HTERT RPE-1 (cell line): ENCODE data around the gene TALDO1.

ENCODE experiments used
- in situ Hi-C: fragments of 300-500 bp; cut with MboI; formaldehyde crosslinking; loops from 4 replicates; pipeline ENCODE4 v1.14.3; 2020; ENCODE audit warnings: low sequenced_read_pairs

Gene TALDO1

DNA sequence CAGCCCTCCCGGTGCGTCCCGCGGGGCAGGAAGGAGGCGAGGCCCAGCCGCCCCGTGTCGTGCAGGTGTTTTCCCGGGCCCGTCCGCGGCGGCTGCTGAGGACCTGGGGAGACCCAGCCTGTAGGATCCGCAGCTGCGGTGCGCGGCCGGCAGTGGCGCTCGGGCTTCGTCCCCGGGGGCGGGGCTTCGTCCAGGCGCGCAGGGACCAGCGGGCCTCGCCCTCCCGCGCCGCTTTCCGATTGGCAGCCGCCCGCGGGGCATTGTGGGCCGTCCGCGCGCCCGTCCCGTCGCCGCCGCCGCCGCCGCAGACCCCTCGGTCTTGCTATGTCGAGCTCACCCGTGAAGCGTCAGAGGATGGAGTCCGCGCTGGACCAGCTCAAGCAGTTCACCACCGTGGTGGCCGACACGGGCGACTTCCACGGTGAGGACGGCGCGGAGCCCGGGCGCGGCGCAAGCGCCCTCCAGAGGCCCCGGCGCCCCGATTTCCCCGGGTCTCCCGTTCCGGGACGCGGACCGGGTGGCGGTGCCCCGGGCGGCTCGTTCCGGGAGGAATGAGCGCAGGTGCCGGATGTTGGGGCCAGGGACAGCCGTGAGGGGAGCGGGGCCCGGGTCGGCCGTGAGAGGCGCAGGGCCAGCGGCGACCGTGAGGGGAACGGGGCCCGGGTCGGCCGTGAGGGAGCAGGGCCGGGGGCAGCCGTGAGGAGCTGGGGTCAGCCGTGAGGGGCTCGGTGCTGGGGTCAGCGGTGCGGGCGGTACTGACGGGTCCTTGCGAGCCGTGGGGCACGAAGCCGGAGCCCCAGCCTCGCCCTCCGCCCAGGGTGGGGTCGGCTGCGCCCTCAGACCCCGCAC lies at the start of gene TALDO1:
Gene TALDO1 (plus strand): TSS at position 307 of the 849 bp plus-strand sequence. CDS start 18 bp downstream, at position 325.
- in situ Hi-C loops = no loop called here

DNA sequence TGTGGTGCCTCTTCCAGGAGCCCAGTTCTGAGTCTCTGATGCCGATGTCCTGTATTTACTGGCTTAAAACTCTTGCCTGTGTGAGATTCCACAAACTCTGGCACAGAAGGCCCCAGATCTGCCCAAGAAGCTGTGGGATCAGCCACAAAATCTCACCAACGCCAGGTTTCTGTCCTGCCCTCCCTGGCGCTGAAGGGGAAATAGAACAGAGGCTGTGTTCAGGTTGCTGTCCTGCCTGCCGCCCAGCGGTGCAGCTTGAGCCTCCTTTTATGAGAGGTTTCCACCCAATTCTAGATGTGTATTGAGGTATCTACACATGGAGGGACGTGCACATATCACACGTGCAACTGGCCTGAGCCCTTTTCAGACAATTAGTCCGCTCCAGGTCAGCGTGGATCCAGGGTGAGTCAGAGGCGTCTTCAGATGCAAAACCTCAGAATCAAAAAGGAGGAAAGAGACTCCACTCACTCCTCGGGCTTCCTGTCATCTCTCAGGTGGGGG lies 49.4 kb upstream of the TALDO1 start:
- in situ Hi-C loops = no loop called here

DNA sequence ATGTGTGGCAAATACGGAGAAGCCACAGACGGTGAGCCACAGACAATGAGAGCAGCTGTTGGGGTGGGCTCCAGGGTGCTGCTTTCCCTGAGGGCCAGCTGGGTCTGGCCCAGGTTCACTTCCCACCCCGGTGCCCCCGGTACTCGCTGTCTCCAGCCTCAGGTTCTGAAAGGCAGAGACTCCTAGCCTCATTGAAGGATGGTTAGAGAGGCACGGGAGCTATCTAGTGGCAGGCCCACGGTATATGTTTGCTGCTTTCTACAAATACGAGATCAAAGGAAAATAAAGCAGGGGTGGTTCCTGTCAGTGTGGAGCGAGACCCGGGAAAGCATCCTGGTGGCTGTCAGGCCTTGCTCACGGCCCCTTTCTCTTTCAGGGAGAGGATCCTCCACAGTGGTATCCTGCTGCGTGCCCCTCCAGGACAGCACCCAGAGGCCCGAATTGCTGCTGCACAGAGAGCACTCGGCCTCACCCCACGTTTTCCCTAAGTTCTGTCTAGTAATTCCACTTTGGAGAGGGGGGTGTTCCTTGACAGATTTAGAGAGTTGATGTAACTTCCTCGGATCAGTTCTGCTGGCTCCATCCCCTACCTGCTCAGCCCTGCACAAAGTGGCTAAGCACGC lies 48.7 kb upstream of the TALDO1 start:
- in situ Hi-C loops = no loop called here

DNA sequence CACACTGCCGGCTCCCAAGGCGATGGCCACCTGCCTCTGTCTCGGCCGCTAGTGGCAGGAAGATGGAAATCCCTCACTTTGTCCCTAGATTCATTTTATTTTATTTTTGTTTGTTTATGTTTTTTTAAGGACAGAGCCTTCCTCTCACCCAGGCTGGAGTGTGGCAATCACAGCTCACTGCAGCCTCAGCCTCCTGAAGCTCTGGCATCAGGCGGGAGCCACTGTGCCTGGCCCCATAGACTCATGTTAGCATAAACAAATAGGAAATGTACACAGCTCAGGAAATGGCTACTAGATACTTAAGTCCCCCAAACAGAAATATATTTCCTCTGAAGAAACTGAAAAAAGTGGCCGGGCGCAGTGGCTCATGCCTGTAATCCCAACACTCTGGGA lies 48.2 kb upstream of the TALDO1 start:
- in situ Hi-C loops = no loop called here

DNA sequence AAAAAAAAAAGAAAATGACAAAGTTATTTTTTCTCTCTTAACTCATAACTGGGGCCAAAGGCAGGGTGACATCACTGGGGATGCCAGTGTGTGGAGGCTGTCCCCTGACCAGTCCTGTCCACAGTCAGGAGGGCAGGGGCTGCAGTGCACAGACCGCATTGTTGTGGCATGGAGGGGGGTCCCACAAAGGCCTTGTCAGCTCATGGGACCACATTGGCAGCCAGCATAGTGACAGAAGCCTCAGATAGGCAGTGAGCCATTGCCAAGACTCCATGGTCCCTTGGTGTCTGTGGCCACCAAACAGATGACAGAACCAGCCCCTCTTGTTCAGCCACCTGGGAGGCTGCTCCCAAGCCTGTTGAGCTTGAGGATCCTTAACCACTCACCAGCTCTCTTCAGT lies 47.5 kb upstream of the TALDO1 start:
- in situ Hi-C loops = no loop called here

DNA sequence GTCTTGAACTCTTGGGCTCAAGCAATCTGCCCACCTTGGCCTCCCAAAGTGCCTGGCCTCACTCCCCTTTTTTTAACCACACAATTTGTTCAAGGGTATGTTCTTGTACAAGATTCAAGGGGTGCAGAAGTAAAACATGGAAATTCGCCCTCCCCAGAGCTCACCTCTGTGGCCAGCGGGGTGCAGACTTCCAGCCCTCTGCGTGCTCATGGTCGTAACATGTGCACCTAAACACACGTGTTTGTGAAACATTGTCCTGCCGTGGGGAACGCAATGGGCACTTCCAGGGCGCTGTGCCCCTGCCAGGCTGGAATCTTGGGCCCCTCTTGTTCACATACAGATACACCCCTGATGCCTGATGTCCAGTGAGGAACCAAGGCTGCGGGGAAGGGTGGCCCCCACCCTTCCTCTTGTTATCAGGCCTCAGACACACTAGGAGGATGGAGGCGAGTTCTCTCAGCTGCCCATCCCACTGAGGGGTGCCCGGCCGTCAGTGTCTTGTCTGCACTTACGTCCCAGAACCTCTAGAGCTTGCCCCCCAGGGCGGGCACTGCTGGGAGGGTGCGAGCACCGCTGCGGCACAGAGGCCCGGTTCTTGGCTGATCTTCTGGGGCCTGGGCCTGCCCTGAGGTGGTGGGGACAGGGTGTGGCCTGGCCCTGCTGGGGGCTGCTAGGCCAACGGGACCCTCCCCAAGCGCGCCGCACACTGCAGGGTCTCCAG lies 45.4 kb upstream of the TALDO1 start:
- in situ Hi-C loops = no loop called here

DNA sequence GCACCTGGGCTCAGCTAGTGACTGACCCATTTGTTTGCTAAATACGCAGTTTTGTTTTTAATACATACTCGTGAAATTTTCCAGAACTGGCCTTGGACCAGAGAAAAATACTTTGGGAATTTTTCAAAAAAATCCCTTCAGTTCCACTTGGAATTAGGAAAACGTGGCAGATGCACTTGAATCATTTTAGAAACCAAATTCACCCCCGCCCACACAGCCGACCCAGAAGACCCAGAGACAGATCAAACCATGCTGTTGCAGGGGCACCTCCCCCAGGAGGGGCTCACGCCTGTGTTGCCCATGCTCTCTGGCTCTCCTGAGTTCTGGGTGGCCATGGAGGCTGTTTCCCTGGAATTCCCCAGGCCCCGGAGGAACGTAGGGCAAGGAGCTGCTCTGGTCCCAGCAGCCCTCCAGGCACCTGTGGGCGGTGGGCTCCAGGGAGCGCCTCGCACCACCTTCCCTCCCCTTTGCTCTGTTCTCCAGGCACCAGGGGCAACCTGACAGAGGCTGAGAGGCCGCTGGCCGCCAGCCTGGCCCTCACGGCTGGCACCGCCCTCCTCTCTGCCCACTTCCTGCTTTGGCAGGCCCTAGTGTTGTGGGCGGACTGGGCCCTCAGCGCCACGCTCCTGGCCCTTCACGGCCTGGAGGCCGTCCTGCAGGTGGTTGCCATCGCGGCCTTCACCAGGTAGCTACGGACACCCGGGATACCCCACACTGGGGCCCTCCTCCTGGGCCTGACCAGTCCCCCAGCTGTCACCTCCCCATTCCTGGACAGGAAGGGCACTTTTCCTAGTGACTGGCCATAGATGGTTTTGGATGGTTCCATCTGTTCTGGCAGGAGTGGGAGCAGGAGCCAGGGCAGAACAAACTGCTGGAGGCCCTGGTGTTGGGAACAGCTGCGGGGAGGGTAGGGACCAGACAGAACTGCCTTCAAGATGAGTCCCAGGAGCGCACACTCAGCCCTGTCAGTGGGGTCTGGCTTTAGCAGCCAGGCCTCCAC lies 44.5 kb upstream of the TALDO1 start:
- in situ Hi-C loops = no loop called here

DNA sequence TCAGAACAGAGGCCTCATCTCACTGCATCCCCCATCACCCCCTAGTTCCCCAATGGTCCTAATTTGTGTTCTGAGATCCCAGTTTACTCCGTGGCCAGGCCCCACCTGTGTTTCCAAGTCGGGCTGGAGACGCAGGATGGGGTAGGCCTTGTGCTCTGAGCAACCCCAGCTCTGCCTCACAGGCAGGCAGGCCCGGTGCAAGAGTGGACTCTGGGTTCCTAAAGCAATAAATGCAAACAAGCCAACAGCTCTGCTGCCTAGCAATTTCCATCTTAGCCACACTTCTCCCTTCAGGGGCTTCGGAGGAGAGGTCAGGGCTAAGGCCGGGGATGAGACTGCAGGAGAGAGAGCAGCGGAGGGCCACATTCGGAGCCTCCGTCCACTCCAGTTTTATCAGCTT lies 43.8 kb upstream of the TALDO1 start:
- in situ Hi-C loops = no loop called here

DNA sequence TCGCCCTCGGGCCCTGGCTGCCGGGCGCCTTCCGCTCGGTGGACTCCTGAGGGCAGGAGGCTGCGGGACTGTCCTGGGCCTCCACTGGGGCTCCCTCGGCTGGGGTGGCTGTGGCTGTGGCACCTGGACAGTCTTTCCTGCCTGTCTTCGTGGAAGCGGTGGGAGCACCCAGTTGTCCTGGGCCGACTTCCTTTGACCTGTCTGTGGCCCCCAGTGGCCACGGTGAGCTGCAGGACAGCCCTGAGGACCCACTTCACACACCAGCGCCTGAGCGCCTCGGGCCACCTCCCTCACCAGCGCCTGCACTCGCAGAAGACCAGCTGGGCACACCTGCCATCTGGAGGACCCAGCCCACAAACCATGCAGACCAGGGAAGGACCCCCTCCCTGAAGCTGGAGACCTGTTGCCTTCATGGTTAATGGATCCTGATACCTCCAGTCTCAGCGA lies 43.0 kb upstream of the TALDO1 start:
- in situ Hi-C loops = no loop called here

DNA sequence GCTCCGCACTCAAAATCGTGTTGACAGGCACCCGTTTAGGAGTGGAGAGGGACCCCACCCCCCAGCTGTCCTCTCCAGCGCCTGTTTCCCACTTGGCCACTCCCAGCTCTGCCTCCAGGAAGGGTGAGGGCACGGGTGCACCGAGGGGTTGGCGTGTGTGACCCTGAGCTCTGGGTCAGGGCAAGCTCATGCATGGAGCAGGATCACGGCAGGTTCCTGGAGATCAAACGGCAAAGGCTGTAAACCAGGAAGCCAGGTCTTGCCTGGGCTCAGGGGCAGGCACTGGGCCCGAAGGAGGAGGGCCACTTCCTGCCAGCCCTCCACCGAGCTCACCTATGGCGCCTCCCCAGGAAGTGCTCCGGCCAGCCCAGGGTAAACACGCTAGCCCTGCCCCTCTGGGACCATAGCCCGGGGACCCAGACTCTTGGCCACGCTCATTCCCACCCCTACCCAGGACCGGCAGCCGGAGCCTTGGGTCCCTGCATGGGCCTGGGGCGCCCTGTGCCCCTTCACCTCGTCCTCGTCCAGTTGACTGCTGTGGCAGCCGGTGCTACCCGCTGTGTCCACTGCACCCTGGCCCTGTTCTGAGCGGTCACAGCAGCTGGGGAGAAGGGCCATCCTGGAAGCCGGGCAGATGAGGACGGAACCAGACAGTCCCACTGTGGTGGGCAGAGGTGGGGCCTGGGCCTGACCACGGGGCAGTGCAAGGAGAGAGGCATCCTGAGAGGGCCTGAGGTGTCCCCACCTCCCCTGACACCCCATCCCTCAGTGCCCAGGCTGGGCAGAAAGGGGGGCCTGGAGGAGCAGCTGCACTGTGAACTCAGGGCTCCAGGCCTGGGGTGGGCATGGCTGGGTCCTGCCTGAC lies 42.3 kb upstream of the TALDO1 start:
- in situ Hi-C loops = no loop called here

DNA sequence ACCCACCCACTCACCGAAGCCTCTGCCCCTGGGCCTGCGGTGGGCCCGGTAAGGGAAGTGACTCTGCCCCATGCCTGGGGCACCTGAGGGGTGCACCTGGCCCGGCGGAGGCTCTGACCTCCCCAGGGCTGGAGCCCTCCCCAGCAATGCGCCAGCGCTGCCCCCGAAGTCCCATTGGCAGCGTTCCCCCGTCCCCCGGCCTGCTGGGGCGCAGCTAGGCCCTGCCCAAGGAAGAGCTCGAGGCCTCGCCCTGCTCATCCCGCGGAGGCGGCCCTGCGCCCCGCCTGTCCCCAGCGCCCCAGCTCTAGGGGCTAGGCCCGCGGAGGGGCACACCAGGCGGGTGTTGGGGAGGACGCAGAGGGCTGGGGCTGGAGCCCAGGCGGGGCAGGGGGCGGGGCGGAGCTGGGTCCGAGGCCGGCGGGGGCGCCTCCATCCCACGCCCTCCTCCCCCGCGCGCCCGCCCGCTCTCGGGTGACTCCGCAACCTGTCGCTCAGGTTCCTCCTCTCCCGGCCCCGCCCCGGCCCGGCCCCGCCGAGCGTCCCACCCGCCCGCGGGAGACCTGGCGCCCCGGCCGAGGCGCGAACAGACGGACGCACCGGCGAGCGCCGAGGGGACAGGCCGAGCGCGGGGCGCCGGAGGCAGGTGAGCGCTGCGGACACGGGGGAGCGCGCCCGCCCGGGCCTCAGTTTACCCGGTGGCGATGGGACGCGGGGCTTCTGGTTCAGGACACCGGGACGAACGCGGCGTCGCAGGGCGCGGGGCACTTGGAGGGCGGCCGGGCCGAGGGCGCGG lies 41.4 kb upstream of the TALDO1 start, which contains the start of gene EPS8L2:
Gene EPS8L2 (plus strand): TSS at position 586 of the 793 bp plus-strand sequence. CDS start 3,177 bp downstream, outside the sequence.
- in situ Hi-C loops = no loop called here

DNA sequence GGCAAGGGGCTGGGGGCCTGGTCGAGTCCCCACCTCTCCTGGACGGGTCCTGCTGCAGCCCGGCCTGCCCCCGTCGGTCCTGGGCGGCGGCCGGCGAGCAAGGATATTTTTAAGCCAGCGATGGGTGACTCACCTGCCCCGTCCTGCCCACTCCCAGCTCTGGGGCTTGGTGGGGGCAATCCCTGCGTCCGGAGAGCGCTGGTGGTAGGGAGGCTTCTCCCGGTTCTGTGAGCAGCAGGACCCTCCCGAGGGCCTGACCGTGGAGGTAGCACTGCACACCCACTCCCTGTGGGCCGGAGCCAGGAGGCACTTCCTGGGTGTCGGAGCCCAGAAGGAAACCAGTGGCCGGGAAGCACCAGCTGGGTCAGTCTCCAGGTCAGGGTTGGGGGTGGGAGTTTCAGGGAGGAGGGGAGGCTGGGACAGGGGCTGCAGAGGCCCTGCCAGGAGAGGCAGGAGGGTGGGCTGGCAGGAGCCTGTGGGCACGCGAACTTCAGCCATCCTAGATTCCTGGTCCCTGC lies 40.8 kb upstream of the TALDO1 start:
- in situ Hi-C loops = no loop called here

DNA sequence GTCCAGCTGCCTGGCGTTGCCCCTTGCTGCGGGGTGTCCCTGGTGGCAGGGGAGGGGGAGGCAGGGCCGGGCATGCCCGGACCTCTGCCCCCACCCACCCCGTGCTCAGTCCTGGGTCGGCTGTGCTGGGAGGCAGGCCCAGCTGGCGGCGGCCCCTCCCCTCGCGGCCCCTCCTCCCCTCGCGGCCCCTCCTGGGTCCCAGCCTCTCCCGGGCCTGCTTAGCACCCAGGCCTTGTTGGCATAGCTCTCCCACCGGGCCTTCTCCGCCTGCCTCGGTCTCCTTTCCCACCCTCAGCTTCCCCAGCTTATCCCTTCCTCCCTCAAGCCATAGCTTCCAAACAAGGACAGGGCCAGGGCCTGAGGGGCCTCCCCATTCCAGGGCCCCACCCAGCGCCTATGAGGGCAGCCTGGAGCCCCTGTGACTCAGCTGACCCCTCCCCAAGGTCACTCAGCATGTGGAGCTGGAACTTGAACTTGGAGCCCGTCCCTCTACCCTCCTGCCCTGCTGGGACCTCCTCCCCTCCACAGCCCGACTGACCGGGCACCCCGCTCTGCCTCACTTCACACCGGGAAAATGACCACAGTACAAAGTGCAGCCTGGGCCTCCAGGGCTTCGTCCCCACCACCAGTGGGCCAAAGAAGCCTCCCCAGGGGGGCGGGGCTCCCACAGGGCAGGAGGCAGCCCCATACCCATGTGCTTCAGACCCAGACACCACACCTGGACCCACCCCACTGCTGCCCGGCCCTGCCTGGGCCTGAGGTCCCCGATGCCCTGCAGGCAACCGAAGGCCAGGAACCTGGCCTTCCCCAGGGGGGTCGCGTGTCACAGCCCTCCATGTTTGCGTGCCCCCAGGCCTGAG lies 40.1 kb upstream of the TALDO1 start:
- in situ Hi-C loops = no loop called here

DNA sequence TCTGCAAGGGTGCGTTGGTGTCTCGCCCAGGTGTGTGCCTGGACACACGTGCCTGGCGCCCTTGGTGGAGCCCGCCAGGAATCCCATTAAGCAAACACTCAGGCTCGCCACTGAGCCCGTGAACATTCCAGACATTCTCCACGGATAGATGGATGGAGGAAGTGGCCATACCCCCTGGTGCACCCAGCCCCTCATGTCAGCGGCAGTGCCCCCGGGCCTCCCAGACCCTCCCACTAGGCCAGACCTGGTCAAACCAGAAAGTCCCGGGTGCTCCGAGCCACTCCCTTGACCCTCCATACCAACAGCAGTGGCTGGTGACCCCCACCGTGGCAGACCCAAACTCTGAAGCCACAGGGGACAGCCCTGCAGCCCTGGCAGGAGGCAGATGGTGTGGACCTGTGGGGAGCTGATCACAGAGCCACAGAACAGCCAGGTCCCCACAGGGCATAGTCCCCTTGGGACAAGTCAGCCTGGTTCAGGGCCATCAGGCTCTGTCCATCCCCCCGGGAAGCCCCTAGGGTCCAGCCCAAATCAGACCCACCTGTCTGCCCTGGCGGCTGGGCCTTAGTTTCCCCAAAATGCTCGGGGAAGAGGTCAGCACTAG lies 39.3 kb upstream of the TALDO1 start:
- in situ Hi-C loops = no loop called here

DNA sequence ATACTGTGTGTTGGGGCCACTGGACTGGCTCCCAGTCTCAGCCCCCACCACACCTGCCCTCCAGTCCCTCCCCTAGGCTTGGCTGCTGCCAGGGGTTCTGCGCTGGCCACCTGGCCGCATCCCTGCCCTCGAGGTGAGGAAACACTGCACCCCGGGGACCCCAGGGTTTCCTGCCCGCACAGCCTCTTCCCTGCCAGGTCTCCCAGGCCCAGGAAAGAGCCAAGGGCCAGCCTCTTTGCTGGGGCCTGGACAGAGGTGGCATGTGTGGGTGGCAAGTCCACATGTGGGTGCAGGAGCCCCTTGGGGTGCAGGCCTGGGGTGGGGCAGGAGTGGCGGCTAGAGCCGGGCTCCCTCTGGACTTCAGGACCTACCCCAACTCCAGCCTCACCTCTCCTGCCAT lies 38.8 kb upstream of the TALDO1 start:
- in situ Hi-C loops = no loop called here

DNA sequence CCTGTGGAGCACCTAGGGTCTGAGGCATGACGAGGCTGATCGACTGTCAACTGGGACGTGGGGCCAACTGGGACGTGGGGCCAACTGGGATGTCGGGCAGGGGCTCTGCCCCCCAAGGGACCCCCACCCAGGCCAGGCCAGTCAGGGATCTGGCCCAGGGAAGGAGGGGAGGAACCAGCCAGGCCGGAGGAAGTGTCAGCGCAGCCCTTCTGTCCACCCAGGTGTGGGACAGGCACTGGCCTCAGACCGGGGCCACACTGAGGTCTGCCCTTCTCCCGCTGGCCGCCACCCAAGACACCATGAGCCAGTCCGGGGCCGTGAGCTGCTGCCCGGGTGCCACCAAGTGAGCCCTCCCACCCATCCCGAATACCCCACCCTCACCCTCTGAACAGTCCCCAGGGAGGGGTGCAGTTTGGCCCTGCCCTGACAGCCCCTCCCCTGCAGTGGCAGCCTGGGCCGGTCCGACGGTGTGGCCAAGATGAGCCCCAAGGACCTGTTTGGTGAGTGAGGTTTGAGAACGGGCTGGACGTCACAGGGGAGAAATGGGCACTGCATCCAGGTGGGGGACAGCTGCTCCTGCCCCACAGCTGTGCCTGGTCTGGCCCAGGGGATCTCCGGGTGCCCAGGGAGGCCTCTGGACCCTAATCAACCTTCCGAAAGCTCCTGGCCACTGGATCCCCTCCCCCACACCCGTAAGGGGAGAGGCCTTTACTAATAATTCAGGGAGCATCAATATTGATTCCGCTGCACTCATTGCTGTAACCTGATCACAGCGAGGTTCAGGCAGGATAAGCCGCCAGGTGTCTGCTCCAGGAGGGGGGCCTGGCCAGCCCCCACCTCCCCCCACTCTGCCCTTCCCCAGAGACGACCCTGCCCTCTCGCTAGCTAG lies 37.9 kb upstream of the TALDO1 start:
- in situ Hi-C loops = no loop called here
